WTC11 (cell line): ENCODE results near the gene BFSP1. TPM values are rescaled to one million over a fixed set of nuclear protein-coding genes. Genes with fewer than 3 reads are reported as not detected.

Experiments
- ATAC-seq: fragments of 200-7000 bp; cut with Tn5 transposase; 2 replicates; pipeline ENCODE4 v1.10.0; 2021; ENCODE audit warnings: mild to moderate bottlenecking, moderate library complexity
- CTCF ChIA-PET: fragments of 300-600 bp; sonication (Branson Sonifier 250); formaldehyde crosslinking; loops from one replicate; lab custom pipeline; 2021; ENCODE audit warnings: antibody characterized with exemption; lab: Charles Lee
- POLR2A ChIA-PET: fragments of 350-600 bp; sonication (Branson Sonifier 250); formaldehyde crosslinking; loops from one replicate; lab custom pipeline; 2021; ENCODE audit warnings: antibody characterized with exemption; lab: Charles Lee
- DNase-seq: peaks from one replicate; pipeline ENCODE4 v3.0.0; 2021; ENCODE audit warnings: low spot score
- H3K27ac Mint-ChIP-seq: 2 replicates; pipeline ENCODE4 v1.8.0; 2021; ENCODE audit warnings: mixed read lengths
- H3K27me3 Mint-ChIP-seq: 2 replicates; pipeline ENCODE4 v1.8.0; 2021; ENCODE audit warnings: low read depth, mild to moderate bottlenecking, moderate library complexity, mixed read lengths
- H3K36me3 Mint-ChIP-seq: 2 replicates; pipeline ENCODE4 v1.8.0; 2021; ENCODE audit warnings: mixed read lengths
- H3K4me1 Mint-ChIP-seq: 2 replicates; pipeline ENCODE4 v1.8.0; 2022; ENCODE audit warnings: mixed read lengths
- H3K4me3 Mint-ChIP-seq: 2 replicates; pipeline ENCODE4 v1.8.0; 2021; ENCODE audit warnings: mild to moderate bottlenecking, moderate library complexity, mixed read lengths
- H3K9me3 Mint-ChIP-seq: 2 replicates; pipeline ENCODE4 v1.8.0; 2021; ENCODE audit warnings: mixed read lengths
- CBFB ChIP-seq: sonication (generic); formaldehyde crosslinking; IDR thresholded peaks from 2 replicates; pipeline ENCODE4 v1.8.1; 2022; ENCODE audit warnings: mild to moderate bottlenecking, low read depth, missing genetic modification reagents
- EMX1 ChIP-seq: fragments of 250-450 bp; sonication (Bioruptor Pico); IDR thresholded peaks from 2 replicates; pipeline ENCODE4 v1.8.0; 2021; ENCODE audit warnings: mild to moderate bottlenecking
- FOXK1 ChIP-seq: sonication (generic); formaldehyde crosslinking; IDR thresholded peaks from 2 replicates; pipeline ENCODE4 v1.8.0; 2022; ENCODE audit warnings: mild to moderate bottlenecking, moderate library complexity, missing genetic modification reagents
- GABPB1 ChIP-seq: sonication (generic); formaldehyde crosslinking; IDR thresholded peaks from 2 replicates; pipeline ENCODE4 v1.8.1; 2023; ENCODE audit warnings: mild to moderate bottlenecking, missing genetic modification reagents
- JAZF1 ChIP-seq: fragments of 250-450 bp; sonication (Bioruptor Pico); IDR thresholded peaks from 2 replicates; pipeline ENCODE4 v1.9.0; 2021; ENCODE audit warnings: moderate library complexity, mild to moderate bottlenecking, inconsistent platforms
- KAT7 ChIP-seq: sonication (generic); formaldehyde crosslinking; IDR thresholded peaks from 2 replicates; pipeline ENCODE4 v1.8.1; 2023; ENCODE audit warnings: missing genetic modification reagents, mild to moderate bottlenecking, borderline replicate concordance
- NFATC4 ChIP-seq: fragments of 250-450 bp; sonication (Bioruptor Pico); IDR thresholded peaks from 2 replicates; pipeline ENCODE4 v1.9.0; 2021; ENCODE audit warnings: mild to moderate bottlenecking
- NR2C2 ChIP-seq: sonication (generic); formaldehyde crosslinking; IDR thresholded peaks from 2 replicates; pipeline ENCODE4 v1.8.0; 2022; ENCODE audit warnings: mild to moderate bottlenecking, missing genetic modification reagents
- NR3C1 ChIP-seq: sonication (generic); formaldehyde crosslinking; conservative IDR thresholded peaks from 2 replicates; pipeline ENCODE4 v1.8.1; 2023; ENCODE audit warnings: low read depth, mild to moderate bottlenecking, missing genetic modification reagents
- TP53 ChIP-seq: sonication (generic); formaldehyde crosslinking; IDR thresholded peaks from 2 replicates; pipeline ENCODE4 v1.8.1; 2023; ENCODE audit warnings: mild to moderate bottlenecking, missing genetic modification reagents
- ZBTB21 ChIP-seq: sonication (generic); formaldehyde crosslinking; IDR thresholded peaks from 2 replicates; pipeline ENCODE4 v1.8.1; 2023; ENCODE audit warnings: mild to moderate bottlenecking, missing genetic modification reagents, borderline replicate concordance
- ZNF263 ChIP-seq: sonication (generic); formaldehyde crosslinking; IDR thresholded peaks from 2 replicates; pipeline ENCODE4 v1.8.1; 2022; ENCODE audit warnings: low read depth, mild to moderate bottlenecking, moderate library complexity, missing genetic modification reagents
- ZNF416 ChIP-seq: fragments of 250-450 bp; sonication (Bioruptor Pico); IDR thresholded peaks from 2 replicates; pipeline ENCODE4 v1.9.0; 2021; ENCODE audit warnings: mild to moderate bottlenecking, inconsistent platforms
- total RNA-seq: library from RNA; stranded (reverse); gene quantifications from 3 replicates; pipeline ENCODE4 v1.2.3, GENCODE V29; 2021
- TF ChIP-seq, protein P1 (sequence below): sonication (generic); formaldehyde crosslinking; IDR thresholded peaks from 2 replicates; pipeline ENCODE4 v1.8.1; 2022; ENCODE audit warnings: missing genetic modification reagents, borderline replicate concordance
- TF ChIP-seq, protein P2 (sequence below): sonication (generic); formaldehyde crosslinking; IDR thresholded peaks from 2 replicates; pipeline ENCODE4 v1.8.0; 2023; ENCODE audit warnings: mild to moderate bottlenecking, missing genetic modification reagents
- TF ChIP-seq, protein P3 (sequence below): fragments of 250-450 bp; sonication (Bioruptor Pico); IDR thresholded peaks from 2 replicates; pipeline ENCODE4 v1.9.0; 2021; ENCODE audit warnings: moderate library complexity, mild to moderate bottlenecking, inconsistent platforms, borderline replicate concordance
- TF ChIP-seq, protein P4 (sequence below): sonication (generic); formaldehyde crosslinking; IDR thresholded peaks from 2 replicates; pipeline ENCODE4 v1.8.1; 2023; ENCODE audit warnings: mild to moderate bottlenecking, missing genetic modification reagents, moderate library complexity
- TF ChIP-seq, protein P5 (sequence below): sonication (generic); formaldehyde crosslinking; IDR thresholded peaks from 2 replicates; pipeline ENCODE4 v1.8.1; 2023; ENCODE audit warnings: mild to moderate bottlenecking, missing genetic modification reagents
- TF ChIP-seq, protein P6 (sequence below): fragments of 250-450 bp; sonication (Bioruptor Pico); IDR thresholded peaks from 2 replicates; pipeline ENCODE4 v1.9.0; 2021; ENCODE audit warnings: mild to moderate bottlenecking

BFSP1 gene
- total RNA-seq, 1 experiment from 2014 or later = 3.0 TPM

DNA sequence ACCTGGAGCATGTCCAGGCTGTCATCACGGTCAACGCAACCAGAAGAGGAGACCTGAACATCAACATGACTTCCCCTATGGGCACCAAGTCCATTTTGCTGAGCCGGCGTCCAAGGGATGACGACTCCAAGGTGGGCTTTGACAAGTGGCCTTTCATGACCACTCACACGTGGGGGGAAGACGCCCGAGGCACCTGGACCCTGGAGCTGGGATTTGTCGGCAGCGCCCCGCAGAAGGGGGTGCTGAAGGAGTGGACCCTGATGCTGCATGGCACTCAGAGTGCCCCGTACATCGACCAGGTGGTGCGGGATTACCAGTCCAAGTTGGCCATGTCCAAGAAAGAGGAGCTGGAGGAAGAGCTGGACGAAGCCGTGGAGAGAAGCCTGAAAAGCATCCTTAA is 49.5 kb downstream of the BFSP1 start (continued):
- TF ChIP-seq, protein P1, sequence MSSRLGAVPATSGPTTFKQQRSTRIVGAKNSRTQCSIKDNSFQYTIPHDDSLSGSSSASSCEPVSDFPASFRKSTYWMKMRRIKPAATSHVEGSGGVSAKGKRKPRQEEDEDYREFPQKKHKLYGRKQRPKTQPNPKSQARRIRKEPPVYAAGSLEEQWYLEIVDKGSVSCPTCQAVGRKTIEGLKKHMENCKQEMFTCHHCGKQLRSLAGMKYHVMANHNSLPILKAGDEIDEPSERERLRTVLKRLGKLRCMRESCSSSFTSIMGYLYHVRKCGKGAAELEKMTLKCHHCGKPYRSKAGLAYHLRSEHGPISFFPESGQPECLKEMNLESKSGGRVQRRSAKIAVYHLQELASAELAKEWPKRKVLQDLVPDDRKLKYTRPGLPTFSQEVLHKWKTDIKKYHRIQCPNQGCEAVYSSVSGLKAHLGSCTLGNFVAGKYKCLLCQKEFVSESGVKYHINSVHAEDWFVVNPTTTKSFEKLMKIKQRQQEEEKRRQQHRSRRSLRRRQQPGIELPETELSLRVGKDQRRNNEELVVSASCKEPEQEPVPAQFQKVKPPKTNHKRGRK (CRISPR knock-in tag) = no peak
- TF ChIP-seq, protein P2, sequence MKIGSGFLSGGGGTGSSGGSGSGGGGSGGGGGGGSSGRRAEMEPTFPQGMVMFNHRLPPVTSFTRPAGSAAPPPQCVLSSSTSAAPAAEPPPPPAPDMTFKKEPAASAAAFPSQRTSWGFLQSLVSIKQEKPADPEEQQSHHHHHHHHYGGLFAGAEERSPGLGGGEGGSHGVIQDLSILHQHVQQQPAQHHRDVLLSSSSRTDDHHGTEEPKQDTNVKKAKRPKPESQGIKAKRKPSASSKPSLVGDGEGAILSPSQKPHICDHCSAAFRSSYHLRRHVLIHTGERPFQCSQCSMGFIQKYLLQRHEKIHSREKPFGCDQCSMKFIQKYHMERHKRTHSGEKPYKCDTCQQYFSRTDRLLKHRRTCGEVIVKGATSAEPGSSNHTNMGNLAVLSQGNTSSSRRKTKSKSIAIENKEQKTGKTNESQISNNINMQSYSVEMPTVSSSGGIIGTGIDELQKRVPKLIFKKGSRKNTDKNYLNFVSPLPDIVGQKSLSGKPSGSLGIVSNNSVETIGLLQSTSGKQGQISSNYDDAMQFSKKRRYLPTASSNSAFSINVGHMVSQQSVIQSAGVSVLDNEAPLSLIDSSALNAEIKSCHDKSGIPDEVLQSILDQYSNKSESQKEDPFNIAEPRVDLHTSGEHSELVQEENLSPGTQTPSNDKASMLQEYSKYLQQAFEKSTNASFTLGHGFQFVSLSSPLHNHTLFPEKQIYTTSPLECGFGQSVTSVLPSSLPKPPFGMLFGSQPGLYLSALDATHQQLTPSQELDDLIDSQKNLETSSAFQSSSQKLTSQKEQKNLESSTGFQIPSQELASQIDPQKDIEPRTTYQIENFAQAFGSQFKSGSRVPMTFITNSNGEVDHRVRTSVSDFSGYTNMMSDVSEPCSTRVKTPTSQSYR (CRISPR knock-in tag) = no peak
- TF ChIP-seq ZNF263 (CRISPR knock-in tag) (no peak), NR2C2 (no peak), ZNF416 (CRISPR knock-in tag) (no peak), JAZF1 (CRISPR knock-in tag) (no peak), KAT7 (CRISPR knock-in tag) (no peak), GABPB1 (CRISPR knock-in tag) (no peak), FOXK1 (no peak)
- TF ChIP-seq, protein P3, sequence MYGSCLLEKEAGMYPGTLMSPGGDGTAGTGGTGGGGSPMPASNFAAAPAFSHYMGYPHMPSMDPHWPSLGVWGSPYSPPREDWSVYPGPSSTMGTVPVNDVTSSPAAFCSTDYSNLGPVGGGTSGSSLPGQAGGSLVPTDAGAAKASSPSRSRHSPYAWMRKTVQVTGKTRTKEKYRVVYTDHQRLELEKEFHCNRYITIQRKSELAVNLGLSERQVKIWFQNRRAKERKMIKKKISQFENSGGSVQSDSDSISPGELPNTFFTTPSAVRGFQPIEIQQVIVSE (CRISPR knock-in tag) = no peak

DNA sequence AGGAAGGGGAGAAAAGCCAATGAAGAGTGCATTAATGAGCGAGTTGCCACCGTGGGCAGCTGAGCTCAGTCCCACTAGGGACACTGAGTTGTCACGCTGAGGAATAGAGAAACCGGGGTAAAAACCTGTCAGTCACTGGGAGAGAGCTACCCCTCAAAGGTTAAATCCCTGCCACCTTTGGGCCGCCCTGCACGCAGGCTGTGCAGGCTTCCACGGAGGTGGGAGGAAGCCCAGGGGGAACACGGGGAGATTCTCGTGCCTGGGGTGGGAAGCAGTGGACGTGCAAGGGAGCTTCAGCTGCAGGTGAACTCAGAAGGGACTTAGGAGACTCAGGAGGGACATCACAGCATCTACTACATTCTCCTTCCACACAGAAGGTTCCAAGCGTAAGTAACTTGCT is 50.5 kb downstream of the BFSP1 start:
- DNase-seq (no peak), ATAC-seq (no peak)
- ChIA-PET CTCF (interaction anchor here (1.5 kb wide), 1 partner anchor 659 kb away, joined by 5 read pairs; no protein-coding TSS in a partner anchor), POLR2A (no interaction called here)
- no peak for TF ChIP-seq NFATC4 (CRISPR knock-in tag)
- TF ChIP-seq, protein P4, sequence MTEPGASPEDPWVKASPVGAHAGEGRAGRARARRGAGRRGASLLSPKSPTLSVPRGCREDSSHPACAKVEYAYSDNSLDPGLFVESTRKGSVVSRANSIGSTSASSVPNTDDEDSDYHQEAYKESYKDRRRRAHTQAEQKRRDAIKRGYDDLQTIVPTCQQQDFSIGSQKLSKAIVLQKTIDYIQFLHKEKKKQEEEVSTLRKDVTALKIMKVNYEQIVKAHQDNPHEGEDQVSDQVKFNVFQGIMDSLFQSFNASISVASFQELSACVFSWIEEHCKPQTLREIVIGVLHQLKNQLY = no peak
- TF ChIP-seq TP53 (CRISPR knock-in tag) = no peak
- TF ChIP-seq, protein P5, sequence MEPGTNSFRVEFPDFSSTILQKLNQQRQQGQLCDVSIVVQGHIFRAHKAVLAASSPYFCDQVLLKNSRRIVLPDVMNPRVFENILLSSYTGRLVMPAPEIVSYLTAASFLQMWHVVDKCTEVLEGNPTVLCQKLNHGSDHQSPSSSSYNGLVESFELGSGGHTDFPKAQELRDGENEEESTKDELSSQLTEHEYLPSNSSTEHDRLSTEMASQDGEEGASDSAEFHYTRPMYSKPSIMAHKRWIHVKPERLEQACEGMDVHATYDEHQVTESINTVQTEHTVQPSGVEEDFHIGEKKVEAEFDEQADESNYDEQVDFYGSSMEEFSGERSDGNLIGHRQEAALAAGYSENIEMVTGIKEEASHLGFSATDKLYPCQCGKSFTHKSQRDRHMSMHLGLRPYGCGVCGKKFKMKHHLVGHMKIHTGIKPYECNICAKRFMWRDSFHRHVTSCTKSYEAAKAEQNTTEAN (CRISPR knock-in tag) = no peak
- H3K9me3 Mint-ChIP-seq = no peaks in the 10 kb centered on the region
- no peaks in the 10 kb centered on the region for H3K4me1 Mint-ChIP-seq
- H3K36me3 Mint-ChIP-seq = no peaks in the 10 kb centered on the region
- no peak overlapping the region for H3K4me3 Mint-ChIP-seq
- no peak overlapping the region for H3K27ac Mint-ChIP-seq
- H3K27me3 Mint-ChIP-seq = no peaks in the 10 kb centered on the region; the same call in 1 of the 2 replicates

DNA sequence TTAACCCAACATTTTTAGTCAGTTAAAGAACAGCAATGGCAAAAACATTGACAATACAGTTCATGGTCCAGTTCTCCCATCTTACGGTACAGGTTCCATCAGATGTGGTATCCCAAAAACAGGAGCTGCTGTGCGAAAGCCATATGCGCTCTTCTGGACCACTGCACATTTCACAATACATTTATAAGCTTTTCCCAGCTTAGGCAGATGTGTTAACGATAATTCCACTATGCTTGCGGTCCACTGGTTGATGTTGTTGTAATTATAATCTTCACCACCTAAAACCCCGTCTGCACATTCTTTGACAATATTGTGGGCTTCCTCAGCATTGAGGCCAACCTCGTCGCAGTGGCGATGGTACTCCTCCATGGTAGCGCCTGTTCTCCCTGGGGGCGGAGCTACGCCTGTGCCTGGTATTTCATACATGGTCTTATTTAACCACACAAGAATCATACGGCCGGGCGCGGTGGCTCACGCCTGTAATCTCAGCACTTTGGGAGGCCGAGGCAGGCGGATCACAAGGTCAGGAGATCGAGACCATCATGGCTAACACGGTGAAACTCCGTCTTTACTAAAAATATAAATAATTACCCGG is 52.0 kb downstream of the BFSP1 start:
- H3K27me3 Mint-ChIP-seq = no peaks in the 10 kb centered on the region; the same call in 1 of the 2 replicates
- CTCF ChIA-PET = interaction anchor here (0.6 to 1.5 kb wide), 2 partner anchors 53 to 658 kb away, joined by 4 to 5 read pairs; no protein-coding TSS in a partner anchor
- H3K36me3 Mint-ChIP-seq = no peaks in the 10 kb centered on the region
- H3K4me1 Mint-ChIP-seq = no peaks in the 10 kb centered on the region
- TF ChIP-seq CBFB (CRISPR knock-in tag) = no peak
- TF ChIP-seq, protein P6, sequence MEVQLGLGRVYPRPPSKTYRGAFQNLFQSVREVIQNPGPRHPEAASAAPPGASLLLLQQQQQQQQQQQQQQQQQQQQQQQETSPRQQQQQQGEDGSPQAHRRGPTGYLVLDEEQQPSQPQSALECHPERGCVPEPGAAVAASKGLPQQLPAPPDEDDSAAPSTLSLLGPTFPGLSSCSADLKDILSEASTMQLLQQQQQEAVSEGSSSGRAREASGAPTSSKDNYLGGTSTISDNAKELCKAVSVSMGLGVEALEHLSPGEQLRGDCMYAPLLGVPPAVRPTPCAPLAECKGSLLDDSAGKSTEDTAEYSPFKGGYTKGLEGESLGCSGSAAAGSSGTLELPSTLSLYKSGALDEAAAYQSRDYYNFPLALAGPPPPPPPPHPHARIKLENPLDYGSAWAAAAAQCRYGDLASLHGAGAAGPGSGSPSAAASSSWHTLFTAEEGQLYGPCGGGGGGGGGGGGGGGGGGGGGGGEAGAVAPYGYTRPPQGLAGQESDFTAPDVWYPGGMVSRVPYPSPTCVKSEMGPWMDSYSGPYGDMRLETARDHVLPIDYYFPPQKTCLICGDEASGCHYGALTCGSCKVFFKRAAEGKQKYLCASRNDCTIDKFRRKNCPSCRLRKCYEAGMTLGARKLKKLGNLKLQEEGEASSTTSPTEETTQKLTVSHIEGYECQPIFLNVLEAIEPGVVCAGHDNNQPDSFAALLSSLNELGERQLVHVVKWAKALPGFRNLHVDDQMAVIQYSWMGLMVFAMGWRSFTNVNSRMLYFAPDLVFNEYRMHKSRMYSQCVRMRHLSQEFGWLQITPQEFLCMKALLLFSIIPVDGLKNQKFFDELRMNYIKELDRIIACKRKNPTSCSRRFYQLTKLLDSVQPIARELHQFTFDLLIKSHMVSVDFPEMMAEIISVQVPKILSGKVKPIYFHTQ (CRISPR knock-in tag) = no peak
- TF ChIP-seq NR3C1 (CRISPR knock-in tag) = no peak
- TF ChIP-seq ZBTB21 (CRISPR knock-in tag) = no peak
- TF ChIP-seq EMX1 (CRISPR knock-in tag) = no peak
- TF ChIP-seq, all 79 proteins: peak for 0
- POLR2A ChIA-PET = no interaction called here
- no peak overlapping the region for H3K27ac Mint-ChIP-seq
- DNase-seq (no peak), ATAC-seq (no peak)
- no peaks in the 10 kb centered on the region for H3K9me3 Mint-ChIP-seq
- H3K4me3 Mint-ChIP-seq = no peak overlapping the region
